GM12878 (cell line): Measurements from ENCODE around the gene BRIX1. TPM values are rescaled to one million over a fixed set of nuclear protein-coding genes. Genes with fewer than 3 reads are reported as not detected.

Source experiments
- ATAC-seq: fragments of 200-7000 bp; cut with Tn5 transposase; 3 replicates; pipeline ENCODE4 v1.9.1; 2020; ENCODE audit warnings: mild to moderate bottlenecking, moderate library complexity
- BruUV-seq: library from RNA; stranded (reverse); fragments of 400-500 nt; replicated peaks from 2 replicates; lab custom pipeline; 2021; lab: Mats Ljungman, UMichigan
- CTCF ChIA-PET: fragments of 300-600 bp; sonication (Branson Sonifier 250); formaldehyde crosslinking; extraction: SDS; loops from one replicate; lab custom pipeline; 2021; ENCODE audit warnings: inconsistent platforms; lab: Yijun Ruan, JAX
- POLR2A ChIA-PET: fragments of 350-600 bp; formaldehyde crosslinking; extraction: SDS; loops from one replicate; lab custom pipeline; 2021; ENCODE audit warnings: inconsistent platforms; lab: Charles Lee
- RAD21 ChIA-PET: fragments of 300-600 bp; sonication (Branson Sonifier 250); formaldehyde crosslinking; loops from one replicate; lab custom pipeline; 2023; ENCODE audit warnings: antibody characterized with exemption; ENCODE audit not compliant: unreplicated experiment; lab: Charles Lee
- SMC1A ChIA-PET: fragments of 300-600 bp; sonication (Branson Sonifier 250); formaldehyde crosslinking; loops from one replicate; lab custom pipeline; 2023; ENCODE audit not compliant: unreplicated experiment, uncharacterized antibody; lab: Charles Lee
- DNase-seq: peaks from one replicate; pipeline ENCODE4 v3.0.0-alpha.2; 2011; ENCODE audit warnings: low read depth, low spot score
- FAIRE-seq: peaks from 3 replicates; lab custom pipeline; 2011; peaks lifted over from hg19 to GRCh38; lab: Jason Lieb, UNC
- H2AFZ ChIP-seq: 2 replicates; pipeline ENCODE4 v1.6.0; 2011; ENCODE audit warnings: low read depth, low read length, control low read depth; ENCODE audit not compliant: control insufficient read depth
- H3K27ac ChIP-seq: 2 replicates; pipeline ENCODE4 v1.5.1; 2011; ENCODE audit warnings: control low read depth; ENCODE audit not compliant: control insufficient read depth, insufficient read depth
- H3K27me3 ChIP-seq, 2 experiments: replicated peaks in 1 of 2; 2 replicates each; pipeline versions ENCODE4 v1.6.0 to v1.6.1; 2011; ENCODE audit warnings: low read length in 1 of 2; ENCODE audit not compliant: control insufficient read depth in 2 of 2, insufficient read depth in 2 of 2
- H3K36me3 ChIP-seq, 2 experiments: 2 replicates each; pipeline ENCODE4 v1.5.1; 2011; ENCODE audit warnings: low read length in 1 of 2; ENCODE audit not compliant: control insufficient read depth in 2 of 2, insufficient read depth in 2 of 2
- H3K4me1 ChIP-seq: 2 replicates; pipeline ENCODE4 v1.6.1; 2011; ENCODE audit warnings: mild to moderate bottlenecking, low read length, moderate library complexity, mixed read lengths; ENCODE audit not compliant: control insufficient read depth, insufficient read depth
- H3K4me2 ChIP-seq: 2 replicates; pipeline ENCODE4 v1.6.0; 2011; ENCODE audit warnings: control low read depth; ENCODE audit not compliant: control insufficient read depth, insufficient read depth
- H3K4me3 ChIP-seq: fragments of 200-600 bp; sonication (generic); 2 replicates; pipeline ENCODE4 v1.5.1; 2016
- H3K79me2 ChIP-seq: 2 replicates; pipeline ENCODE4 v1.6.0; 2011; ENCODE audit warnings: low read length; ENCODE audit not compliant: control insufficient read depth, insufficient read depth
- H3K9ac ChIP-seq: 2 replicates; pipeline ENCODE4 v1.8.0; 2011; ENCODE audit warnings: low read length, control low read depth, mixed read lengths; ENCODE audit not compliant: control insufficient read depth, insufficient read depth
- H3K9me3 ChIP-seq: replicated peaks from 3 replicates; pipeline ENCODE4 v1.5.1; 2011; ENCODE audit warnings: mild to moderate bottlenecking, low read length; ENCODE audit not compliant: control insufficient read depth, insufficient read depth
- H4K20me1 ChIP-seq: 2 replicates; pipeline ENCODE4 v1.6.0; 2011; ENCODE audit not compliant: control insufficient read depth, insufficient read depth
- MEF2A ChIP-seq: IDR thresholded peaks from 2 replicates; pipeline ENCODE4 v1.6.1; 2011; ENCODE audit warnings: low read depth, mild to moderate bottlenecking, low read length, moderate library complexity; ENCODE audit not compliant: insufficient read depth
- NR2F1 ChIP-seq: fragments of 450-650 bp; conservative IDR thresholded peaks from 2 replicates; pipeline ENCODE4 v1.6.1; 2017; ENCODE audit warnings: mild to moderate bottlenecking
- RAD21 ChIP-seq: IDR thresholded peaks from 2 replicates; pipeline ENCODE4 v1.6.1; 2011; ENCODE audit warnings: mild to moderate bottlenecking, low read depth, low read length, moderate library complexity; ENCODE audit not compliant: insufficient read depth
- RAD51 ChIP-seq: fragments of 450-650 bp; IDR thresholded peaks from 2 replicates; pipeline ENCODE4 v1.6.1; 2016; ENCODE audit warnings: moderate library complexity, mild to moderate bottlenecking, inconsistent platforms
- WGBS: methylation state at CpG from one replicate; pipeline ENCODE4 v1.1.6; 2016; ENCODE audit warnings: low lambda C conversion rate; ENCODE audit not compliant: insufficient replicate concordance, insufficient coverage; ENCODE audit errors: missing lambda C conversion rate; 5-methylcytosine and 5-hydroxymethylcytosine counted together
- in situ Hi-C: fragments of 300-500 bp; cut with MboI; formaldehyde crosslinking; loops from 9 replicates; pipeline ENCODE4 v1.14.3; 2018; ENCODE audit warnings: mixed read lengths
- intact Hi-C: fragments of 100-400 bp; cut with micrococcal nuclease; formaldehyde crosslinking; loops from one replicate; pipeline ENCODE4 v1.14.2; 2022; ENCODE audit not compliant: unreplicated experiment
- polyA plus RNA-seq, 11 experiments: library from polyadenylated mRNA; depleted of rRNA in 4 of 11; unstranded in 6 of 11; stranded (reverse) in 5 of 11; fragments of >200 nt; fragmentation: Nextera tagmentation in 4 of 11; fragmentation: Illumina TruSeq in 1 of 11; extraction: Ambion mirVana in 4 of 11; extraction: Trizol in 1 of 11; gene quantifications; 1 replicate in 1 of 11; 2 replicates in 10 of 11; pipeline versions ENCODE4 v1.2.1 to v1.2.3, GENCODE V29; 2011 to 2016; ENCODE audit warnings: inconsistent platforms in 2 of 11, missing spikeins in 2 of 11, low read depth in 1 of 11
- total RNA-seq, 4 experiments: library from RNA; depleted of rRNA in 3 of 4; stranded (reverse); fragments of >200 nt in 3 of 4; fragmentation: Illumina TruSeq in 1 of 4; extraction: Trizol in 1 of 4; gene quantifications; 2 replicates each; pipeline versions ENCODE4 v1.2.1 to v1.2.3, GENCODE V29; 2013 to 2021
- TF ChIP-seq, protein P1 (sequence below): fragments of 150-350 bp; IDR thresholded peaks from 2 replicates; pipeline ENCODE4 v1.6.1; 2014; ENCODE audit warnings: mild to moderate bottlenecking, low read depth, low read length
- TF ChIP-seq, protein P2 (sequence below): fragments of 450-650 bp; IDR thresholded peaks from 2 replicates; pipeline ENCODE4 v1.6.1; 2017; ENCODE audit warnings: borderline replicate concordance
- TF ChIP-seq, protein P3 (sequence below): fragments of 450-650 bp; IDR thresholded peaks from 2 replicates; pipeline ENCODE4 v1.6.1; 2018; ENCODE audit warnings: mild to moderate bottlenecking, low read depth, moderate library complexity; ENCODE audit not compliant: partially characterized antibody
- TF ChIP-seq, protein P4 (sequence below): fragments of 450-650 bp; formaldehyde crosslinking; IDR thresholded peaks from 2 replicates; pipeline ENCODE4 v1.4.0; 2020; ENCODE audit warnings: mild to moderate bottlenecking, moderate library complexity

The BRIX1 gene
- total and polyA plus RNA-seq, 10 of the 15 experiments (the other 5 are each of a cell fraction or from before 2014, with no cell fraction given): 48.3 to 119 (median 78.9) TPM

DNA sequence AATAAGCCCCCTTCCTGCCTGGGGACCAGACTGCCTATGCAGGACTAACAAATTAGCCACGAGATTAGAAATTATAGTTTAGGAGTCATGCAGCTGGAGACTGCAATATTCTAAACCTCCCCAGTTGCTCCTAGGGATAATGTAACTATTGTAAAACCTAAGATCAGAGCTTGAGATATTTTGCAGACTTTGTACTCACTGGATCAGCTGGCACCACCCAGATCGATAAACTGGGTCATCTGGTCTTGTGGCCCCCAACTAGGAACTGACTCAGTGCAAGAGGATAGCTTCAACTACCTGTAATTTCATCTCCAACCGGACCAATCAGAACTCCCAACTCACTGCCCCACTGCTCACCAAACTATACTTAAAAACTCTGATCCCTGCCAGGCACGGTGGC, 52.0 kb downstream of the BRIX1 start:
- ChIA-PET SMC1A (interaction anchor here (5.8 kb wide), 1 partner anchor 35 kb away, joined by 25 read pairs; no protein-coding TSS in a partner anchor), POLR2A (interaction anchor here (0.6 kb wide), 1 partner anchor 48 kb away, joined by 4 read pairs; no protein-coding TSS in a partner anchor), CTCF (interaction anchor here (3.9 kb wide), 1 partner anchor 10 kb away, joined by 20 read pairs; no protein-coding TSS in a partner anchor), RAD21 (no interaction called here)
- Histone ChIP-seq H3K27ac (no peak overlapping the region), H3K27me3 (no peaks in the 10 kb centered on the region), H3K79me2 (no peaks in the 10 kb centered on the region), H3K9me3 (no peaks in the 10 kb centered on the region; the same call in 1 of the 3 replicates), H3K4me1 (no peaks in the 10 kb centered on the region), H4K20me1 (no peaks in the 10 kb centered on the region), H2AFZ (no peak overlapping the region), H3K36me3 (no peaks in the 10 kb centered on the region; a peak in 1 of 4 replicates), H3K4me3 (no peak overlapping the region), H3K9ac (no peak overlapping the region), H3K4me2 (no peak overlapping the region)
- FAIRE-seq: no peak
- DNase-seq: no peak
- intact Hi-C loops (no loop called here), in situ Hi-C loops (no loop called here)
- no peak for ATAC-seq
- 97% methylated on average over 4 of the region's 4 CpGs for WGBS
- TF ChIP-seq, protein P1, sequence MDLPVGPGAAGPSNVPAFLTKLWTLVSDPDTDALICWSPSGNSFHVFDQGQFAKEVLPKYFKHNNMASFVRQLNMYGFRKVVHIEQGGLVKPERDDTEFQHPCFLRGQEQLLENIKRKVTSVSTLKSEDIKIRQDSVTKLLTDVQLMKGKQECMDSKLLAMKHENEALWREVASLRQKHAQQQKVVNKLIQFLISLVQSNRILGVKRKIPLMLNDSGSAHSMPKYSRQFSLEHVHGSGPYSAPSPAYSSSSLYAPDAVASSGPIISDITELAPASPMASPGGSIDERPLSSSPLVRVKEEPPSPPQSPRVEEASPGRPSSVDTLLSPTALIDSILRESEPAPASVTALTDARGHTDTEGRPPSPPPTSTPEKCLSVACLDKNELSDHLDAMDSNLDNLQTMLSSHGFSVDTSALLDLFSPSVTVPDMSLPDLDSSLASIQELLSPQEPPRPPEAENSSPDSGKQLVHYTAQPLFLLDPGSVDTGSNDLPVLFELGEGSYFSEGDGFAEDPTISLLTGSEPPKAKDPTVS: no peak
- TF ChIP-seq RAD21 (no peak), NR2F1 (no peak), MEF2A (no peak), RAD51 (no peak)
- TF ChIP-seq, protein P2, sequence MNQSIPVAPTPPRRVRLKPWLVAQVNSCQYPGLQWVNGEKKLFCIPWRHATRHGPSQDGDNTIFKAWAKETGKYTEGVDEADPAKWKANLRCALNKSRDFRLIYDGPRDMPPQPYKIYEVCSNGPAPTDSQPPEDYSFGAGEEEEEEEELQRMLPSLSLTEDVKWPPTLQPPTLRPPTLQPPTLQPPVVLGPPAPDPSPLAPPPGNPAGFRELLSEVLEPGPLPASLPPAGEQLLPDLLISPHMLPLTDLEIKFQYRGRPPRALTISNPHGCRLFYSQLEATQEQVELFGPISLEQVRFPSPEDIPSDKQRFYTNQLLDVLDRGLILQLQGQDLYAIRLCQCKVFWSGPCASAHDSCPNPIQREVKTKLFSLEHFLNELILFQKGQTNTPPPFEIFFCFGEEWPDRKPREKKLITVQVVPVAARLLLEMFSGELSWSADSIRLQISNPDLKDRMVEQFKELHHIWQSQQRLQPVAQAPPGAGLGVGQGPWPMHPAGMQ: no peak
- TF ChIP-seq, protein P3, sequence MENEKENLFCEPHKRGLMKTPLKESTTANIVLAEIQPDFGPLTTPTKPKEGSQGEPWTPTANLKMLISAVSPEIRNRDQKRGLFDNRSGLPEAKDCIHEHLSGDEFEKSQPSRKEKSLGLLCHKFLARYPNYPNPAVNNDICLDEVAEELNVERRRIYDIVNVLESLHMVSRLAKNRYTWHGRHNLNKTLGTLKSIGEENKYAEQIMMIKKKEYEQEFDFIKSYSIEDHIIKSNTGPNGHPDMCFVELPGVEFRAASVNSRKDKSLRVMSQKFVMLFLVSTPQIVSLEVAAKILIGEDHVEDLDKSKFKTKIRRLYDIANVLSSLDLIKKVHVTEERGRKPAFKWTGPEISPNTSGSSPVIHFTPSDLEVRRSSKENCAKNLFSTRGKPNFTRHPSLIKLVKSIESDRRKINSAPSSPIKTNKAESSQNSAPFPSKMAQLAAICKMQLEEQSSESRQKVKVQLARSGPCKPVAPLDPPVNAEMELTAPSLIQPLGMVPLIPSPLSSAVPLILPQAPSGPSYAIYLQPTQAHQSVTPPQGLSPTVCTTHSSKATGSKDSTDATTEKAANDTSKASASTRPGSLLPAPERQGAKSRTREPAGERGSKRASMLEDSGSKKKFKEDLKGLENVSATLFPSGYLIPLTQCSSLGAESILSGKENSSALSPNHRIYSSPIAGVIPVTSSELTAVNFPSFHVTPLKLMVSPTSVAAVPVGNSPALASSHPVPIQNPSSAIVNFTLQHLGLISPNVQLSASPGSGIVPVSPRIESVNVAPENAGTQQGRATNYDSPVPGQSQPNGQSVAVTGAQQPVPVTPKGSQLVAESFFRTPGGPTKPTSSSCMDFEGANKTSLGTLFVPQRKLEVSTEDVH: no peak
- TF ChIP-seq, protein P4, sequence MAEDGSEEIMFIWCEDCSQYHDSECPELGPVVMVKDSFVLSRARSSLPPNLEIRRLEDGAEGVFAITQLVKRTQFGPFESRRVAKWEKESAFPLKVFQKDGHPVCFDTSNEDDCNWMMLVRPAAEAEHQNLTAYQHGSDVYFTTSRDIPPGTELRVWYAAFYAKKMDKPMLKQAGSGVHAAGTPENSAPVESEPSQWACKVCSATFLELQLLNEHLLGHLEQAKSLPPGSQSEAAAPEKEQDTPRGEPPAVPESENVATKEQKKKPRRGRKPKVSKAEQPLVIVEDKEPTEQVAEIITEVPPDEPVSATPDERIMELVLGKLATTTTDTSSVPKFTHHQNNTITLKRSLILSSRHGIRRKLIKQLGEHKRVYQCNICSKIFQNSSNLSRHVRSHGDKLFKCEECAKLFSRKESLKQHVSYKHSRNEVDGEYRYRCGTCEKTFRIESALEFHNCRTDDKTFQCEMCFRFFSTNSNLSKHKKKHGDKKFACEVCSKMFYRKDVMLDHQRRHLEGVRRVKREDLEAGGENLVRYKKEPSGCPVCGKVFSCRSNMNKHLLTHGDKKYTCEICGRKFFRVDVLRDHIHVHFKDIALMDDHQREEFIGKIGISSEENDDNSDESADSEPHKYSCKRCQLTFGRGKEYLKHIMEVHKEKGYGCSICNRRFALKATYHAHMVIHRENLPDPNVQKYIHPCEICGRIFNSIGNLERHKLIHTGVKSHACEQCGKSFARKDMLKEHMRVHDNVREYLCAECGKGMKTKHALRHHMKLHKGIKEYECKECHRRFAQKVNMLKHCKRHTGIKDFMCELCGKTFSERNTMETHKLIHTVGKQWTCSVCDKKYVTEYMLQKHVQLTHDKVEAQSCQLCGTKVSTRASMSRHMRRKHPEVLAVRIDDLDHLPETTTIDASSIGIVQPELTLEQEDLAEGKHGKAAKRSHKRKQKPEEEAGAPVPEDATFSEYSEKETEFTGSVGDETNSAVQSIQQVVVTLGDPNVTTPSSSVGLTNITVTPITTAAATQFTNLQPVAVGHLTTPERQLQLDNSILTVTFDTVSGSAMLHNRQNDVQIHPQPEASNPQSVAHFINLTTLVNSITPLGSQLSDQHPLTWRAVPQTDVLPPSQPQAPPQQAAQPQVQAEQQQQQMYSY (CRISPR knock-in tag): no peak
- no TSS peak for BruUV-seq
